HL-60/S4 treated with phorbol 12-myristate 13-acetate at 8.2 ng/mL for 4 days and 3 days (cell line): ENCODE results near the gene TTC33.

Experiments
- in situ Hi-C: fragments of 300-500 bp; cut with MboI; formaldehyde crosslinking; loops from 2 replicates; pipeline ENCODE4 v1.15.0; 2022; ENCODE audit warnings: low sequenced_read_pairs

Gene TTC33

GRCh38 chr5:40682154-40683017 lies 73.4 kb downstream of the TTC33 start:
- in situ Hi-C loops = loop anchor here (10.0 kb wide), 1 partner anchor 728 kb away; no protein-coding TSS in a partner anchor

GRCh38 chr5:40681363-40682153 lies 74.2 kb downstream of the TTC33 start:
- in situ Hi-C loops = loop anchor here (10.0 kb wide), 1 partner anchor 727 kb away; no protein-coding TSS in a partner anchor

- in situ Hi-C loops = loop anchor here (10.0 kb wide), 1 partner anchor 726 kb away; no protein-coding TSS in a partner anchor
Observed at GRCh38 chr5:40680741-40681362, 74.9 kb downstream of the TTC33 start.

GRCh38 chr5:40679913-40680681 lies 75.7 kb downstream of the TTC33 start, which contains the start of gene PTGER4:
PTGER4 (plus strand) TSS chr5:40679915; CDS start chr5:40680994, 1,079 bp downstream.
- in situ Hi-C loops = loop anchor here (10.0 kb wide), 1 partner anchor 725 kb away; no protein-coding TSS in a partner anchor

GRCh38 chr5:40679148-40679912 lies 76.4 kb downstream of the TTC33 start:
- in situ Hi-C loops = no loop called here

- in situ Hi-C loops = no loop called here
Observed at GRCh38 chr5:40678460-40679147, 77.2 kb downstream of the TTC33 start.

- in situ Hi-C loops = no loop called here
Observed at GRCh38 chr5:40678026-40678425, 77.7 kb downstream of the TTC33 start.

GRCh38 chr5:40677456-40677855 lies 78.3 kb downstream of the TTC33 start:
- in situ Hi-C loops = no loop called here

- in situ Hi-C loops = no loop called here
Observed at GRCh38 chr5:40676613-40677343, 79.0 kb downstream of the TTC33 start.

- in situ Hi-C loops = no loop called here
Observed at GRCh38 chr5:40675396-40676133, 80.2 kb downstream of the TTC33 start.

GRCh38 chr5:40674661-40675235 lies 81.0 kb downstream of the TTC33 start:
- in situ Hi-C loops = loop anchor here (25.0 kb wide), 1 partner anchor 187 kb away; no protein-coding TSS in a partner anchor

- in situ Hi-C loops = loop anchor here (25.0 kb wide), 1 partner anchor 185 kb away; no protein-coding TSS in a partner anchor
Observed at GRCh38 chr5:40672425-40672824, 83.3 kb downstream of the TTC33 start.

GRCh38 chr5:40669606-40670390 lies 86.0 kb downstream of the TTC33 start:
- in situ Hi-C loops = loop anchor here (25.0 kb wide), 1 partner anchor 182 kb away; no protein-coding TSS in a partner anchor

GRCh38 chr5:40667161-40667663 lies 88.5 kb downstream of the TTC33 start:
- in situ Hi-C loops = loop anchor here (25.0 kb wide), 1 partner anchor 180 kb away; no protein-coding TSS in a partner anchor

GRCh38 chr5:40666657-40667056 lies 89.1 kb downstream of the TTC33 start:
- in situ Hi-C loops = loop anchor here (25.0 kb wide), 1 partner anchor 179 kb away; no protein-coding TSS in a partner anchor
